Spleen (tissue), 7 donors: ENCODE data around the gene PCSK1.

Experiments used
- POLR2A ChIP-seq, 3 donors: fragments of 450-650 bp; IDR thresholded peaks; one replicate each; pipeline ENCODE4 v1.5.1; 2017; ENCODE audit warnings: antibody characterized with exemption in 3 of 3, mild to moderate bottlenecking in 1 of 3
- POLR2AphosphoS5 ChIP-seq, 3 donors: sonication (generic); formaldehyde crosslinking; IDR thresholded peaks; one replicate each; pipeline ENCODE4 v1.5.1; 2017; ENCODE audit warnings: antibody characterized with exemption in 3 of 3
- TF ChIP-seq, protein P1 (sequence below), 11 experiments: fragments of 200-600 bp in 7 of 11; fragments of 450-650 bp in 4 of 11; sonication (generic) in 4 of 11; IDR thresholded peaks in 8 of 11; conservative IDR thresholded peaks in 3 of 11; 1 replicate in 7 of 11; 2 replicates in 4 of 11; pipeline versions ENCODE4 v1.4.0 to v1.8.0; 2016 to 2021; ENCODE audit warnings: antibody characterized with exemption in 11 of 11, inconsistent platforms in 4 of 11, mild to moderate bottlenecking in 1 of 11
- donor health status: DM: no; HTN: no; CAD: no; lungs with moderate emphysema.
- donor health status: DM: no; HTN: no; CAD: no.
- donor health status: DM: no; HTN: no; CAD: no.

DNA sequence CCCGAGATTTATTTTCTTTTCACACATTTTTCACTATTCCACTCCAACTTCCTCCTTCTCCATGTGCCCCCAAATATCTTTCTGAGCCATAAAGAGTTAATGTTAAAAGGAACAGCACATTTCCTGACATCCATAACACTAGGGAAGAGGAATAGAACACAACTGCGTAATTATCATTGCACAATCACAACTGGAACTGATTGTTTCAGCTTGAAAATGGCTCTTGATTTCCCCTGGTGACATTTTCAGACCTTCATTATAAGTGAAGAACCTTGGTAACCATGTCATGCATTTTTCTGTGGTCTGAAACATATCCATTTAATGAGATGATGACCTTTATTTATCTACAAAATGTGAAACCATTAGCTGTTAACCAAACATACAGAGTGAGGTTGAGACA lies 82.4 kb downstream of the PCSK1 start:
- TF ChIP-seq, protein P1, sequence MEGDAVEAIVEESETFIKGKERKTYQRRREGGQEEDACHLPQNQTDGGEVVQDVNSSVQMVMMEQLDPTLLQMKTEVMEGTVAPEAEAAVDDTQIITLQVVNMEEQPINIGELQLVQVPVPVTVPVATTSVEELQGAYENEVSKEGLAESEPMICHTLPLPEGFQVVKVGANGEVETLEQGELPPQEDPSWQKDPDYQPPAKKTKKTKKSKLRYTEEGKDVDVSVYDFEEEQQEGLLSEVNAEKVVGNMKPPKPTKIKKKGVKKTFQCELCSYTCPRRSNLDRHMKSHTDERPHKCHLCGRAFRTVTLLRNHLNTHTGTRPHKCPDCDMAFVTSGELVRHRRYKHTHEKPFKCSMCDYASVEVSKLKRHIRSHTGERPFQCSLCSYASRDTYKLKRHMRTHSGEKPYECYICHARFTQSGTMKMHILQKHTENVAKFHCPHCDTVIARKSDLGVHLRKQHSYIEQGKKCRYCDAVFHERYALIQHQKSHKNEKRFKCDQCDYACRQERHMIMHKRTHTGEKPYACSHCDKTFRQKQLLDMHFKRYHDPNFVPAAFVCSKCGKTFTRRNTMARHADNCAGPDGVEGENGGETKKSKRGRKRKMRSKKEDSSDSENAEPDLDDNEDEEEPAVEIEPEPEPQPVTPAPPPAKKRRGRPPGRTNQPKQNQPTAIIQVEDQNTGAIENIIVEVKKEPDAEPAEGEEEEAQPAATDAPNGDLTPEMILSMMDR (IDR thresholded peaks at IDR 0.05 in 8 of 11, conservative IDR thresholded peaks at IDR 0.05 in 3 of 11) = no peak
- TF ChIP-seq POLR2A (IDR thresholded peaks at IDR 0.05) = no peak
- TF ChIP-seq POLR2AphosphoS5 (IDR thresholded peaks at IDR 0.05) = no peak
